ENCODE measurements around the gene HMGB2.

The HMGB2 gene

GRCh38 chr4:173330590-173330989 lies 3.6 kb downstream of the HMGB2 start:
- TF ChIP-seq JUND (IDR thresholded peaks at IDR 0.05; ENCODE audit: low read depth): no peak
- no peak for DNase-seq (ENCODE audit: low read depth in 1 of 2, low spot score in 1 of 2)
- in situ Hi-C loops (cut with HindIII; ENCODE audit: low pct_unique_long_range_greater_than_20kb, low sequenced_read_pairs): no loop called here

DNA sequence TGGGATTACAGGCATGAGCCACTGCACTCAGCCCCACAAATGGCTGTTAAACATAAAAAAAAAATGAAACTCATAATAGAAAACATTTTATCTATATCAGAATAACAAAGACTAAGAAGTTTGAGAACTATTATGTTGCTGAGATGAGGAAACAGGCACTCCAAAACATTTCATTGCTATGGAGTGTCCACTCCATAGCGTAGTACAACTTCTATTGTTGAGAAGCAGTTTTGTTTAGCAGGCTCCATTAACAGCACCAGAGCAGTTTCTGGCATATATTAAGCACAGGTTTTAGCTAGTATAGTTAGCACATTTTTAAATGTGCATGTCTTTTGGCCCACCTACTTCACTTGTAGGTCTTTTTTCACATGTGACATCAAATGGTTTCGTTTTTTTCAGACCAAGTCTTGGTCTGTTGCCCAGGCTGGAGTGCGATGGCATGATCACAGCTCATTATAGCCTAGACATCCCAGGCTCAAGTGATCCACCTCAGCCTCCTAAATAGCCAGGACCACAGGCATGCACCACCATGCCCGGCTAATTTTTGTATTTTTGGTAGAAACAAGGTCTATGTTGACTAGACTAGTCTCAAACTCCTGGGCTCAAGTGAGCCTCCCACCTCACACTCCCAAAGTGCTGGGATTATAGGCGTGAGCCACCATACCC lies 5.8 kb downstream of the HMGB2 start:
- no peak for DNase-seq (ENCODE audit: low read depth in 1 of 2, low spot score in 1 of 2)
- in situ Hi-C loops (cut with HindIII; ENCODE audit: low pct_unique_long_range_greater_than_20kb, low sequenced_read_pairs): no loop called here
- TF ChIP-seq JUND (IDR thresholded peaks at IDR 0.05; ENCODE audit: low read depth): no peak

DNA sequence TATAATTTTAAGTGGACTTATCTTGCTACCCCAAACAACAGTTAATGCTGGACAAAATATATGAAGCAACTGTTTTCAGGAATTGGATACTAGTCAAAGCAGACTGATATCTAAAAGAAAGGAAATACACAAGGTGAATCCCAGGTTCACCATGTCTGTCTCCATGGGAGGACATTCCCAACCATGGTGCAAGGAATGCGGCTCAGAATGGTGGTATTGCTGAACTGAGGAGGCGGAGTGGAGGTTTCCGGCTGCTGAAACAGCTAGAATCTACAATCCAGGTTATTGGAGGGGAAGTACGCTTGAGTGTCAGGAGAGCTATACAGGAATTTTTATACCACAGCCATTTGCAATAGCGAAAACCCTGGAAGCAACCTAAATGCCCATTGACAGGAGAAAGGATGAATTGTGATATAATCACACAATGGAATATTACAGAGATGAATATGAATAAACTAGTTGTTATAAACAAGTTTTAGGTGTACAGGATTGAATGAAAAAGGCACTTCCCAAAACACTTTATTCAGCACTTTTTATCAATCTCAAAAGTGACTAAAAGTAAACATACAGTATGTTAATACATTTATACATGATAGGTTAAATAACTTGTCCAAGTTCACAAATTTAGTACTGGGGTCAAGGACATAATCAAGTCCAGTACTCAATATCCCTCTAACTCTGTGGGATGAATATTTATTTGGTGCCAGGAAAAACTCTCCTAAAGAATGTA lies 9.0 kb downstream of the HMGB2 start:
- no peak for TF ChIP-seq JUND (IDR thresholded peaks at IDR 0.05; ENCODE audit: low read depth)
- in situ Hi-C loops (cut with HindIII; ENCODE audit: low pct_unique_long_range_greater_than_20kb, low sequenced_read_pairs): no loop called here
- no peak for DNase-seq (ENCODE audit: low read depth in 1 of 2, low spot score in 1 of 2)

DNA sequence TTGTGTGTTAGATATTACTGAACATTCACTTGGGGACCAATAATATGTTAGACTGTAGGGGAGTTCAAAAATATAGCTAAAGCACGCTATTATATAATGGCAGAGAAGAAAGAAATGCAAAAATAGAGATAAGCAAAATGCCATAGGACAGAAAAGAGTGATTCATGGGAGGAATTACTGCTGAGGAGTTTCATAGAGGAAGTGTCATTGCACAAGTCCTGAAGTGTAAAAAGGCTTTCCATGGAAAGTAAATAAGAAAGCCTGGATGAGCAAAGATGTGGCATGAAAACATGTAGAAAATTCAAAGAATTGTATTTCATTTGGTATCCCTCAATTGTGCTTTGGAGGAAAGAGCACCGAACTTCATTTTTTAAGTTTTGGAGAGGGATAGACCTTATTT lies 14.5 kb downstream of the HMGB2 start:
- in situ Hi-C loops (cut with HindIII; ENCODE audit: low pct_unique_long_range_greater_than_20kb, low sequenced_read_pairs): no loop called here
- TF ChIP-seq JUND (IDR thresholded peaks at IDR 0.05; ENCODE audit: low read depth): no peak
- no peak for DNase-seq (ENCODE audit: low read depth in 1 of 2, low spot score in 1 of 2)

DNA sequence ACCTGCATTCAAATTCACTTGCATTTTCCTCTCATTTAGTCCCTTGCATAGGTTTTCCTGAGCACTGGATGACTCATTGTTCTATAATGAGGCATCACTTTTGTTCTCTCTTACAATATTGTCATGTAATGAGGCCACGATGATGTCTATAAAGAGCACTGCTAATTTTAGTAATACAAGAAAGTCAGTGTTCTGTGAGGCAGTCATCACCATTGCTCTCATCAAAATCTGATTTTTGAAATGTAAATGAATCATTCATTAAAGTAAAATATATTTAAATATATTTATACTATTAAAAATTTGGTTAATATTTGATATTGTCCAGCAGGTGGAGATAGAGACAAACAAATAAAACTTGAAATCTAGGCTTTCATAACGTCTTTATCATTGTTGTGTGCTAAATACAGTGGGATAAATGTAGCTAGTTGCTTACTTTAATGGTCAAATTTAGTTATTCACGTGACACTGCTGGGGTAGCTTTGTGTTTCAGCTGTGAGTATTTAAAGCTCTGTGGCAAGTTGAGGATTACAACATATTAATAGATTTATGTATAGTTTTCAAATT lies 15.4 kb downstream of the HMGB2 start:
- no peak for TF ChIP-seq JUND (IDR thresholded peaks at IDR 0.05; ENCODE audit: low read depth)
- DNase-seq (ENCODE audit: low read depth in 1 of 2, low spot score in 1 of 2): peak in 1 of 2 experiments; percentile 29
- in situ Hi-C loops (cut with HindIII; ENCODE audit: low pct_unique_long_range_greater_than_20kb, low sequenced_read_pairs): no loop called here

- DNase-seq (ENCODE audit: low read depth in 1 of 2, low spot score in 1 of 2): no peak
- in situ Hi-C loops (cut with HindIII; ENCODE audit: low pct_unique_long_range_greater_than_20kb, low sequenced_read_pairs): no loop called here
These were observed 15.9 kb downstream of the HMGB2 start for GRCh38 chr4:173318240-173318639.

GRCh38 chr4:173317004-173317403 lies 17.2 kb downstream of the HMGB2 start:
- in situ Hi-C loops (cut with HindIII; ENCODE audit: low pct_unique_long_range_greater_than_20kb, low sequenced_read_pairs): no loop called here
- DNase-seq (ENCODE audit: low read depth in 1 of 2, low spot score in 1 of 2): no peak
- no peak for TF ChIP-seq JUND (IDR thresholded peaks at IDR 0.05; ENCODE audit: low read depth)

More at GRCh38 chr4:173318240-173318639, 15.9 kb downstream of the HMGB2 start:
- TF ChIP-seq JUND (IDR thresholded peaks at IDR 0.05; ENCODE audit: low read depth): no peak

DNA sequence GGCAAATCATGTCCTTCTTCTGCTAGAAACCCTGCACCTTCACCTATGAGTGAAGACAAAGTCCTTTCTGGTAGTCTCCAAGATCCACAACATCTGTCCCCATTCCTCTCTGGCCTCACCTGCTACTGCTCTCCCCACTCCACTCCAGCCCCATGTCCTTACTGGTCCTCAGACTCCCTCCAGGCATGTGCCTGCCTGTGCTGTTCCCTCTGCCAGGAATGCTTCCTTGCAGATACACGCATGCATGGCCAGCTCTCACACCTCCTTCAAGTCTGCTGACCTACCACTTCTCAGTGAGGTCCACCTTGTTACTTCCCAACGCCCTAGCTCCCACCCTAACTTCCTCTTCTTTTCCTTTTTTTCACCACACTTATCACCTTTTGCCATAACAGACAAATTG lies 18.1 kb downstream of the HMGB2 start:
- TF ChIP-seq JUND (IDR thresholded peaks at IDR 0.05; ENCODE audit: low read depth): no peak
- no peak for DNase-seq (ENCODE audit: low read depth in 1 of 2, low spot score in 1 of 2)
- in situ Hi-C loops (cut with HindIII; ENCODE audit: low pct_unique_long_range_greater_than_20kb, low sequenced_read_pairs): no loop called here

DNA sequence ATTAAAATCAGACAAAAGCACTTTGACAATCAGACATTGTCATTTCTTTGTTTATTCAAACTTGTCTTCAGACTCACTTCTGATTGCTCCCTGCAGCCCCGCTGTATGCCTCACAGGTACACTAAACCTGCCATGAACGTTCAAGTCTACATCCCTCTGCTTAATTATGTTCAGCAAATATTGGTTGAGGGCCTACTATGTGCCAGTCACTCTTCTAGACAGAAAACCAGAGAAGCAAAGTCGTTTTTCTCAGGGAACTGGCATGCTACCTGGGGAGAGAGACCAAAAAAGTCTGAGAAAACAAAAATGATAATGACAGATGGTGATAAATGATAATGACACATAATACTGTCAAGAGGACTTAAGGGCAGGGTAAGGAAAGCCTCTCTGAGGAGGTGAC lies 19.4 kb downstream of the HMGB2 start:
- DNase-seq (ENCODE audit: low read depth in 1 of 2, low spot score in 1 of 2): no peak
- TF ChIP-seq JUND (IDR thresholded peaks at IDR 0.05; ENCODE audit: low read depth): no peak
- in situ Hi-C loops (cut with HindIII; ENCODE audit: low pct_unique_long_range_greater_than_20kb, low sequenced_read_pairs): no loop called here

GRCh38 chr4:173311368-173311767 lies 22.8 kb downstream of the HMGB2 start:
- DNase-seq (ENCODE audit: low read depth in 1 of 2, low spot score in 1 of 2): no peak
- in situ Hi-C loops (cut with HindIII; ENCODE audit: low pct_unique_long_range_greater_than_20kb, low sequenced_read_pairs): no loop called here
- TF ChIP-seq JUND (IDR thresholded peaks at IDR 0.05; ENCODE audit: low read depth): no peak

- TF ChIP-seq JUND (IDR thresholded peaks at IDR 0.05; ENCODE audit: low read depth): no peak
- in situ Hi-C loops (cut with HindIII; ENCODE audit: low pct_unique_long_range_greater_than_20kb, low sequenced_read_pairs): no loop called here
- no peak for DNase-seq (ENCODE audit: low read depth in 1 of 2, low spot score in 1 of 2)
These were observed 26.4 kb downstream of the HMGB2 start for GRCh38 chr4:173307778-173308177.

GRCh38 chr4:173301518-173302201 lies 32.5 kb downstream of the HMGB2 start:
- peak in 1 of 2 experiments; percentile 13 for DNase-seq (ENCODE audit: low read depth in 1 of 2, low spot score in 1 of 2)
- no peak for TF ChIP-seq JUND (IDR thresholded peaks at IDR 0.05; ENCODE audit: low read depth)
- in situ Hi-C loops (cut with HindIII; ENCODE audit: low pct_unique_long_range_greater_than_20kb, low sequenced_read_pairs): no loop called here

DNA sequence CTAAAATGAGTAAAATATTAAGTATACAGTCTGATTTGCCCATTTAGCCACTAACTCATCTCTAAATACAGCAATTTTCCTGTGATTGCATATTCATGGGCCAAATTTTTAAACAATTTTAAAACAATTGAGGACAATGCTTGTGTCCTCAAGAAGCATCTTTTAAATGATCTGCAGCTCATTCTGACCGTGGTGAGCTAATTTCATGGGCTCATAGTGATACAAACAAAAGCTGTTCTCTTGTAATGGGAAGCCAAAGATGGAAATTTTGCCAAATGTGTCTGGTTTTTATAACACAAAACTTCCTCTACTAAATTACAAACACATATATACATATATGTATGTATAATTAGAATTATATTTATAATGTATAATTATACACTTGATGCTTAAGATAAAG lies 39.7 kb downstream of the HMGB2 start:
- in situ Hi-C loops (cut with HindIII; ENCODE audit: low pct_unique_long_range_greater_than_20kb, low sequenced_read_pairs): no loop called here
- no peak for DNase-seq (ENCODE audit: low read depth in 1 of 2, low spot score in 1 of 2)
- TF ChIP-seq JUND (IDR thresholded peaks at IDR 0.05; ENCODE audit: low read depth): no peak

All from T47D (cell line).